GM23338 (cell line): ENCODE measurements around the gene SCTR. TPM values are rescaled to one million over a fixed set of nuclear protein-coding genes. Genes with fewer than 3 reads are reported as not detected.
A peak's percentile ranks its signal among the peaks of the same experiment; 100 is the strongest.

Experiments
- ATAC-seq: fragments of 200-7000 bp; cut with Tn5 transposase; 3 replicates; pipeline ENCODE4 v1.9.1; 2020
- DNase-seq: peaks from one replicate; pipeline ENCODE4 v3.0.0-alpha.2; 2015; ENCODE audit warnings: low spot score
- H2AFZ ChIP-seq: fragments of 200-600 bp; sonication (generic); 2 replicates; pipeline ENCODE4 v1.8.0; 2016; ENCODE audit warnings: antibody characterized with exemption, mild to moderate bottlenecking, moderate library complexity
- H3F3A ChIP-seq: fragments of 200-600 bp; sonication (generic); replicated peaks from 2 replicates; pipeline ENCODE4 v1.8.0; 2017; ENCODE audit warnings: antibody characterized with exemption, mixed run types, low read depth
- H3K27ac ChIP-seq: fragments of 200-600 bp; sonication (generic); 2 replicates; pipeline ENCODE4 v1.6.1; 2016; ENCODE audit warnings: low read depth
- H3K27me3 ChIP-seq: fragments of 200-600 bp; sonication (generic); 2 replicates; pipeline ENCODE4 v1.8.0; 2016; ENCODE audit warnings: mild to moderate bottlenecking, mixed run types, moderate library complexity; ENCODE audit not compliant: insufficient read depth
- H3K36me3 ChIP-seq: fragments of 200-600 bp; sonication (generic); 2 replicates; pipeline ENCODE4 v1.8.0; 2016; ENCODE audit warnings: mild to moderate bottlenecking; ENCODE audit not compliant: insufficient read depth
- H3K4me1 ChIP-seq: fragments of 200-600 bp; sonication (generic); 2 replicates; pipeline ENCODE4 v1.8.0; 2016; ENCODE audit warnings: mild to moderate bottlenecking, moderate library complexity; ENCODE audit not compliant: insufficient read depth
- H3K4me2 ChIP-seq: fragments of 200-600 bp; sonication (generic); 2 replicates; pipeline ENCODE4 v1.7.1; 2017; ENCODE audit warnings: mixed run types
- H3K4me3 ChIP-seq: fragments of 200-600 bp; sonication (generic); 2 replicates; pipeline ENCODE4 v1.6.1; 2016; ENCODE audit warnings: mixed run types
- H3K79me2 ChIP-seq: fragments of 200-600 bp; sonication (generic); replicated peaks from 2 replicates; pipeline ENCODE4 v1.8.0; 2017; ENCODE audit warnings: mild to moderate bottlenecking; ENCODE audit not compliant: insufficient read depth
- H3K9me2 ChIP-seq: fragments of 200-600 bp; sonication (generic); 2 replicates; pipeline ENCODE4 v1.8.0; 2017; ENCODE audit not compliant: insufficient read depth
- H4K20me1 ChIP-seq: fragments of 200-600 bp; sonication (generic); replicated peaks from 2 replicates; pipeline ENCODE4 v1.8.0; 2017; ENCODE audit warnings: mild to moderate bottlenecking; ENCODE audit not compliant: insufficient read depth
- H3K27ac Mint-ChIP-seq: 2 replicates; pipeline ENCODE4 v1.8.0; 2020; ENCODE audit warnings: inconsistent platforms, mild to moderate bottlenecking, moderate library complexity, mixed read lengths
- H3K27me3 Mint-ChIP-seq: 3 replicates; pipeline ENCODE4 v1.8.0; 2022; ENCODE audit warnings: low read depth, mild to moderate bottlenecking, moderate library complexity, mixed read lengths, inconsistent platforms; ENCODE audit not compliant: insufficient read depth, poor library complexity
- H3K36me3 Mint-ChIP-seq: 3 replicates; pipeline ENCODE4 v1.8.0; 2021; ENCODE audit warnings: low read depth, mild to moderate bottlenecking, inconsistent platforms, moderate library complexity, mixed read lengths
- H3K4me1 Mint-ChIP-seq: 3 replicates; pipeline ENCODE4 v1.8.0; 2020; ENCODE audit warnings: mild to moderate bottlenecking, inconsistent platforms, mixed read lengths
- H3K4me3 Mint-ChIP-seq: 3 replicates; pipeline ENCODE4 v1.8.0; 2021; ENCODE audit warnings: moderate library complexity, mild to moderate bottlenecking, inconsistent platforms, mixed read lengths
- H3K9me3 Mint-ChIP-seq: 3 replicates; pipeline ENCODE4 v1.8.0; 2020; ENCODE audit warnings: moderate library complexity, mild to moderate bottlenecking, inconsistent platforms, mixed read lengths
- CTCF ChIP-seq, 2 experiments: fragments of 200-600 bp in 1 of 2; sonication (generic) in 1 of 2; conservative IDR thresholded peaks; 2 replicates each; pipeline versions ENCODE4 v1.5.1 to v1.6.1; 2016 to 2017; ENCODE audit warnings: antibody characterized with exemption in 2 of 2, low read depth in 2 of 2, mild to moderate bottlenecking in 2 of 2, moderate library complexity in 1 of 2
- ETS1 ChIP-seq: IDR thresholded peaks from 2 replicates; pipeline ENCODE4 v1.6.1; 2016; ENCODE audit warnings: antibody characterized with exemption
- EZH2phosphoT487 ChIP-seq: fragments of 200-600 bp; sonication (generic); IDR thresholded peaks from one replicate; pipeline ENCODE4 v1.8.1; 2018; ENCODE audit warnings: antibody characterized with exemption; ENCODE audit not compliant: unreplicated experiment
- NANOG ChIP-seq: IDR thresholded peaks from 2 replicates; pipeline ENCODE4 v1.6.1; 2016; ENCODE audit warnings: antibody characterized with exemption, borderline replicate concordance
- REST ChIP-seq: IDR thresholded peaks from one replicate; pipeline ENCODE4 v1.6.1; 2018; ENCODE audit warnings: antibody characterized with exemption; ENCODE audit not compliant: unreplicated experiment
- ZNF114 ChIP-seq: fragments of 250-450 bp; sonication (Bioruptor Pico); IDR thresholded peaks from 2 replicates; pipeline ENCODE4 v1.5.0; 2020; ENCODE audit warnings: mild to moderate bottlenecking, moderate library complexity
- polyA plus RNA-seq: library from polyadenylated mRNA; unstranded; fragments of >200 nt; fragmentation: Nextera tagmentation; extraction: Ambion mirVana; gene quantifications from 2 replicates; pipeline ENCODE4 v1.2.1, GENCODE V29; 2016
- total RNA-seq: library from RNA; depleted of rRNA; stranded (reverse); fragments of >200 nt; shearing (Covaris generic); gene quantifications from 2 replicates; pipeline ENCODE4 v1.2.3, GENCODE V29; 2014

Gene SCTR
- total and polyA plus RNA-seq, 2 experiments from 2014 or later, result not detected

- H3F3A ChIP-seq, result peaks cover 6% of the 10 kb centered on the region; the same call in 1 of the 2 replicates
- ATAC-seq (no peak), DNase-seq (no peak)
- no peaks in the 10 kb centered on the region for H3K79me2 ChIP-seq
- no peaks in the 10 kb centered on the region for H4K20me1 ChIP-seq
- Mint-ChIP-seq H3K4me3 (peak overlapping the region; percentile 50; the same call in 2 of the 3 replicates), H3K27ac (no peak overlapping the region), H3K9me3 (no peaks in the 10 kb centered on the region), H3K27me3 (peaks cover 34% of the 10 kb centered on the region), H3K36me3 (no peaks in the 10 kb centered on the region; the same call in 2 of the 3 replicates), H3K4me1 (peaks cover 24% of the 10 kb centered on the region)
- 0 out of 2 replicates have a peak overlapping the region, but pooled peaks have one; percentile 16 for H3K4me2 ChIP-seq
- TF ChIP-seq ETS1 (no peak), ZNF114 (no peak), NANOG (no peak), REST (no peak)
- H3K27me3 ChIP-seq, result peaks cover 54% of the 10 kb centered on the region
- H3K27ac ChIP-seq, result no peak overlapping the region
- H3K36me3 ChIP-seq, result no peaks in the 10 kb centered on the region
- peaks cover 24% of the 10 kb centered on the region for H3K4me1 ChIP-seq
- H2AFZ ChIP-seq, result peak overlapping the region; percentile 56
- H3K4me3 ChIP-seq, result peak overlapping the region; percentile 65; the same call in 1 of the 2 replicates
- H3K9me2 ChIP-seq, result 0 out of 2 replicates have a peak, but pooled peaks cover 3% of the 10 kb centered on the region
Observed at GRCh38 chr2:119522671-119523070, 1.6 kb downstream of the SCTR start.

GRCh38 chr2:119521433-119522050 is 2.7 kb downstream of the SCTR start:
- no peak for ATAC-seq
- Mint-ChIP-seq H3K27me3 (peaks cover 33% of the 10 kb centered on the region), H3K4me3 (no peak overlapping the region), H3K36me3 (no peaks in the 10 kb centered on the region; the same call in 2 of the 3 replicates), H3K4me1 (peaks cover 13% of the 10 kb centered on the region), H3K9me3 (no peaks in the 10 kb centered on the region), H3K27ac (no peak overlapping the region)
- Histone ChIP-seq H3K4me2 (no peak overlapping the region), H3K27ac (no peak overlapping the region), H3K9me2 (0 out of 2 replicates have a peak, but pooled peaks cover 3% of the 10 kb centered on the region), H3F3A (peaks cover 6% of the 10 kb centered on the region; the same call in 1 of the 2 replicates), H3K79me2 (no peaks in the 10 kb centered on the region), H4K20me1 (no peaks in the 10 kb centered on the region), H3K4me3 (no peak overlapping the region), H2AFZ (no peak overlapping the region), H3K4me1 (peaks cover 12% of the 10 kb centered on the region; the same call in 1 of the 2 replicates), H3K27me3 (peaks cover 54% of the 10 kb centered on the region), H3K36me3 (no peaks in the 10 kb centered on the region)
- DNase-seq, result no peak
- TF ChIP-seq ETS1 (no peak), EZH2phosphoT487 (no peak), REST (no peak), CTCF (conservative IDR thresholded peaks at IDR 0.05; ENCODE audit: low read depth in 2 of 2) (no peak)
